Measurements from ENCODE around the gene GAPDHS. TPM values are rescaled to one million over a fixed set of nuclear protein-coding genes. Genes with fewer than 3 reads are reported as not detected.

The GAPDHS gene
- total and polyA plus RNA-seq, 2 donors from 2014 or later = not detected

DNA sequence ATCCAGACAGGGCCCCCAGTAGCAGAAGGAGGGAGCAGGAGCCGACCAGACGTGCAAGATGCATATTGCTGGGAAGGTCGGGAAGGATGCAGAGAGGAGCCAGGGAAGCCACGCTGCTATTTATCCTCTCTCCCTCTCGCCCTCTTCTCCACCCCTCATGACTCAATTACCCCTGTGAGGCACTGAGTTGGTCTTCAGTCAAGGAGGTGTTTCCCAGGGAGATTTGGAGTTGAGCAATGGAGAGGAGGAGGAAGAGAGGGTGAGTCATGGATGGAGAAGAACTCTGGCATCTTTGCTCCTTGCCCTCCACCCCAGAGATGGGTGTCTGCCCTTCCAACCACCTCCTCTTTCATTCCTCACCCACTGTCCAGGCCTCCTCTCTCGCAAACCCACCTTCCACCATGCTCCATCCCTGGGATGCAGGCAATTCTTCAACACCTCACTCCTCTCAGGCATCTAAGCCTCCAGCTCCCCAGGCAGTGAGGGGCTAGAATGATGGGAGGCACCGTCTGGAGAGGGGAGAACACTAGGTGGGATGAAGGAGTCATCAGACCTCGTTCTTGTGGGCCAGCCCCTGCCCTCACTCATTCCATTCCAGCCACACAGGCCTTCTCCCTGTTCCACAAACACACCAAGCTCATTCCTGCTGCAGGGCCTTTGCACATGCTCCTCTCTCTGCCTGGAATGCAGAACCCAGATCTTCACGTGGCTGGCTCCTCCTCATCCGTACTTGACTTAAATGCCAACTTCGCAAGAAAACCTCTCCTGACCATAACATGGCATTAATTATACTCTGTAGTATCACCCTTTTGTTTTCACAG, 4.8 kb upstream of the GAPDHS start, which contains the start of gene SBSN:
TSS of gene SBSN (minus strand) at position 94 of the 821 bp plus-strand sequence. CDS start at position 64, 30 bp downstream.
- no peaks in the 10 kb centered on the region for H3K4me1 ChIP-seq (ENCODE audit: control insufficient read depth in 2 of 3, insufficient read depth in 2 of 3, low read depth in 1 of 3, low read length in 3 of 3)
- no peaks in the 10 kb centered on the region for H3K27me3 ChIP-seq (ENCODE audit: control insufficient read depth, insufficient read depth, low read length)
- DNase-seq (no peak), FAIRE-seq (no peak)
- no peak within 1 kb of the TSS for H3K27ac ChIP-seq (ENCODE audit: low read depth in 2 of 2, low read length in 2 of 2)
- no peak for TF ChIP-seq CTCF (IDR thresholded peaks at IDR 0.05; ENCODE audit: borderline replicate concordance, extremely low read depth, insufficient read depth)
- H3K9ac ChIP-seq (ENCODE audit: low read length in 3 of 3) = no peak within 1 kb of the TSS
- no peak within 1 kb of the TSS for H3K4me3 ChIP-seq (ENCODE audit: low read length in 3 of 3)
- H3K9me3 ChIP-seq (ENCODE audit: control insufficient read depth in 2 of 3, insufficient read depth in 1 of 3, low read length in 3 of 3) = no peaks in the 10 kb centered on the region
- intact Hi-C loops (cut with DNase I) = no loop called here
- H3K36me3 ChIP-seq (ENCODE audit: control insufficient read depth in 2 of 3, insufficient read depth in 3 of 3, low read length in 3 of 3) = no peaks in the 10 kb centered on the region

- no peak for TF ChIP-seq CTCF (IDR thresholded peaks at IDR 0.05; ENCODE audit: borderline replicate concordance, extremely low read depth, insufficient read depth)
- H3K9me3 ChIP-seq (ENCODE audit: control insufficient read depth in 2 of 3, insufficient read depth in 1 of 3, low read length in 3 of 3) = no peaks in the 10 kb centered on the region
- H3K9ac ChIP-seq (ENCODE audit: low read length in 3 of 3) = no peak overlapping the region
- FAIRE-seq (no peak), DNase-seq (no peak)
- no peaks in the 10 kb centered on the region for H3K36me3 ChIP-seq (ENCODE audit: control insufficient read depth in 2 of 3, insufficient read depth in 3 of 3, low read length in 3 of 3)
- intact Hi-C loops (cut with DNase I) = no loop called here
- H3K27ac ChIP-seq (ENCODE audit: low read depth in 2 of 2, low read length in 2 of 2) = no peak overlapping the region
- H3K4me1 ChIP-seq (ENCODE audit: control insufficient read depth in 2 of 3, insufficient read depth in 2 of 3, low read depth in 1 of 3, low read length in 3 of 3) = no peaks in the 10 kb centered on the region
- no peak overlapping the region for H3K4me3 ChIP-seq (ENCODE audit: low read length in 3 of 3)
- H3K27me3 ChIP-seq (ENCODE audit: control insufficient read depth, insufficient read depth, low read length) = no peaks in the 10 kb centered on the region
Observed at GRCh38 chr19:35529241-35530218, 3.7 kb upstream of the GAPDHS start.

DNA sequence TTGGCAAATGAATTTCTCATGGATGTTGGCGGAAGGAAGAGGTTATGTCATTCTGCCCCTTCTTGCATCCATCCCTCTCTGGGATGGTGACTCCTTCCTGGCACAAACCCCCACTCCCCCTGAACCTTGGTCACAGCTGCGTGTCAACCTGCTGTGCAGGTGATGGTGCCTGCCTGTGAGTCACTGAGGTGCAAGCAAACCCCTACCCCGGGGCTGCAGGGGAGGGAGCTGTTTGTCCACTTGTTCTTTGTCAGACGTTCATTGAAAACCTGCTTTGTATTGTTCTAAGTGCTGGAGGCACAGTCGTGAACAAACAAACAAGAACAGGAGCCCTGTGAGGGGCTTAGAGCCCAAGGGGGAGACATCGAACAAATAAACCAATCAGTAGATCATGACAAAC, 2.0 kb upstream of the GAPDHS start:
- FAIRE-seq = no peak
- H3K27me3 ChIP-seq (ENCODE audit: control insufficient read depth, insufficient read depth, low read length) = no peaks in the 10 kb centered on the region
- intact Hi-C loops (cut with DNase I) = no loop called here

More for the DNA sequence above, 2.0 kb upstream of the GAPDHS start:
- Histone ChIP-seq H3K27ac (ENCODE audit: low read depth in 2 of 2, low read length in 2 of 2) (no peak overlapping the region), H3K36me3 (ENCODE audit: control insufficient read depth in 2 of 3, insufficient read depth in 3 of 3, low read length in 3 of 3) (no peaks in the 10 kb centered on the region), H3K9ac (ENCODE audit: low read length in 3 of 3) (no peak overlapping the region), H3K4me1 (ENCODE audit: control insufficient read depth in 2 of 3, insufficient read depth in 2 of 3, low read depth in 1 of 3, low read length in 3 of 3) (no peaks in the 10 kb centered on the region), H3K9me3 (ENCODE audit: control insufficient read depth in 2 of 3, insufficient read depth in 1 of 3, low read length in 3 of 3) (no peaks in the 10 kb centered on the region), H3K4me3 (ENCODE audit: low read length in 3 of 3) (no peak overlapping the region)
- DNase-seq = no peak
- TF ChIP-seq CTCF (IDR thresholded peaks at IDR 0.05; ENCODE audit: borderline replicate concordance, extremely low read depth, insufficient read depth) = no peak

All from kidney (tissue), 14 donors.